Measurements from ENCODE around the gene ZCWPW2. TPM values are rescaled to one million over a fixed set of nuclear protein-coding genes. Genes with fewer than 3 reads are reported as not detected.

ZCWPW2 gene
- total and polyA plus RNA-seq, 7 donors: 0.25 to 6.4 (median 1.3) TPM; not detected in 1

GRCh38 chr3:28495301-28495700 lies 146.8 kb downstream of the ZCWPW2 start:
- H3K27ac ChIP-seq: no peak overlapping the region
- no peaks in the 10 kb centered on the region for H3K27me3 ChIP-seq
- no peak for TF ChIP-seq EP300 (IDR thresholded peaks at IDR 0.05)
- no peak for TF ChIP-seq CTCF (IDR thresholded peaks at IDR 0.05)
- TF ChIP-seq POLR2AphosphoS5 (IDR thresholded peaks at IDR 0.05): no peak
- no peak for TF ChIP-seq POLR2A (IDR thresholded peaks at IDR 0.05)
- no peak for DNase-seq
- no peaks in the 10 kb centered on the region for H3K4me1 ChIP-seq
- intact Hi-C loops (cut with DNase I): no loop called here
- H3K9me3 ChIP-seq: no peaks in the 10 kb centered on the region
- no peak overlapping the region for H3K4me3 ChIP-seq
- H3K36me3 ChIP-seq: peaks cover 0 to 5% (median 0%) of the 10 kb centered on the region in 4 donors

- intact Hi-C loops (cut with DNase I): no loop called here
- Histone ChIP-seq H3K9me3 (no peaks in the 10 kb centered on the region), H3K27ac (no peak overlapping the region), H3K27me3 (no peaks in the 10 kb centered on the region), H3K36me3 (peaks cover 0 to 4% (median 0%) of the 10 kb centered on the region in 4 donors), H3K4me1 (no peaks in the 10 kb centered on the region), H3K4me3 (no peak overlapping the region)
- 79 to 80% methylated on average over 6 of the region's 6 CpGs for whole genome bisulfite sequencing, 2 donors
- TF ChIP-seq POLR2A (IDR thresholded peaks at IDR 0.05): no peak
- no peak for TF ChIP-seq CTCF (IDR thresholded peaks at IDR 0.05)
- no peak for TF ChIP-seq EP300 (IDR thresholded peaks at IDR 0.05)
- TF ChIP-seq POLR2AphosphoS5 (IDR thresholded peaks at IDR 0.05): no peak
- DNase-seq: no peak
Measured at GRCh38 chr3:28502397-28502937, 153.9 kb downstream of the ZCWPW2 start.

GRCh38 chr3:28504976-28505375 lies 156.5 kb downstream of the ZCWPW2 start:
- no peak for TF ChIP-seq POLR2A (IDR thresholded peaks at IDR 0.05)
- TF ChIP-seq CTCF (IDR thresholded peaks at IDR 0.05): no peak
- no peak for TF ChIP-seq POLR2AphosphoS5 (IDR thresholded peaks at IDR 0.05)
- TF ChIP-seq EP300 (IDR thresholded peaks at IDR 0.05): no peak
- no peak for DNase-seq
- 0 to 52% methylated on average over 1 of the region's 1 CpG for WGBS, 2 donors
- Histone ChIP-seq H3K4me1 (no peaks in the 10 kb centered on the region), H3K27ac (no peak overlapping the region), H3K4me3 (no peak overlapping the region), H3K9me3 (no peaks in the 10 kb centered on the region), H3K27me3 (no peaks in the 10 kb centered on the region), H3K36me3 (no peaks in the 10 kb centered on the region)
- intact Hi-C loops (cut with DNase I): no loop called here

DNA sequence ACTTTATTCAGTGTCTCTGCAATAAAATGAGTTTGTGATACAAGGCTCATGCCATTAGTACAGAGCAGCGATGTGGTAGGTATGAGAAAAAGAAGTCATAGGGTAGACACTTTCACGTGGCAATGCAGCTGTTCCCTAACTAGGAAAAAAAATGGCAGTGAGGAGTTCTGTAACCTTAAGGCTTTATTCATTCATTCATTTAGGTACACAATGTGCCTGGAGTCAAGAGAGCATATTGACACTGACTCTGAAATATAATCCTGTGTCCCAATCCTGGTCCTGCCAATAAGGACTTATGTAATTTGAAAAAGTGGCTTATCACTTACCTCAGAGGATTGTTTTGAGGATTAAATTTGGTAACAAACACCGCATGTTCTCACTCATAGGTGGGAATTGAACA lies 173.1 kb downstream of the ZCWPW2 start:
- intact Hi-C loops (cut with DNase I): no loop called here
- DNase-seq: no peak
- Histone ChIP-seq H3K27me3 (no peaks in the 10 kb centered on the region), H3K36me3 (no peaks in the 10 kb centered on the region), H3K4me3 (no peak overlapping the region), H3K27ac (no peak overlapping the region), H3K9me3 (no peaks in the 10 kb centered on the region), H3K4me1 (no peaks in the 10 kb centered on the region)
- TF ChIP-seq EP300 (IDR thresholded peaks at IDR 0.05): no peak
- no peak for TF ChIP-seq POLR2A (IDR thresholded peaks at IDR 0.05)
- no peak for TF ChIP-seq CTCF (IDR thresholded peaks at IDR 0.05)
- TF ChIP-seq POLR2AphosphoS5 (IDR thresholded peaks at IDR 0.05): no peak
- WGBS, 2 donors: 93 to 94% methylated on average over 3 of the region's 3 CpGs

- Histone ChIP-seq H3K4me3 (no peak overlapping the region), H3K4me1 (no peaks in the 10 kb centered on the region), H3K27ac (no peak overlapping the region), H3K36me3 (no peaks in the 10 kb centered on the region), H3K9me3 (peaks cover 0 to 14% (median 3%) of the 10 kb centered on the region in 4 donors), H3K27me3 (no peaks in the 10 kb centered on the region)
- WGBS, 2 donors: 0 to 46% methylated on average over 1 of the region's 1 CpG
- no peak for DNase-seq
- intact Hi-C loops (cut with DNase I): no loop called here
- TF ChIP-seq EP300 (IDR thresholded peaks at IDR 0.05) (no peak), POLR2AphosphoS5 (IDR thresholded peaks at IDR 0.05) (no peak)
Measured at GRCh38 chr3:28542351-28542750, 193.8 kb downstream of the ZCWPW2 start.
